K562 (cell line): ENCODE measurements around the gene SFT2D2. TPM values are rescaled to one million over a fixed set of nuclear protein-coding genes. Genes with fewer than 3 reads are reported as not detected.

Experiments
- DIDO1 ChIP-seq: fragments of 450-650 bp; IDR thresholded peaks from 2 replicates; pipeline ENCODE4 v1.6.1; 2016; ENCODE audit warnings: low read depth, missing biosample characterization, missing genetic modification characterization
- ELK3 ChIP-seq: fragments of 450-650 bp; formaldehyde crosslinking; IDR thresholded peaks from 2 replicates; pipeline ENCODE4 v1.4.0; 2020; ENCODE audit warnings: mild to moderate bottlenecking
- ESRRB ChIP-seq: fragments of 250-450 bp; sonication (Bioruptor Pico); IDR thresholded peaks from 2 replicates; pipeline ENCODE4 v1.5.0; 2020; ENCODE audit warnings: mild to moderate bottlenecking, moderate library complexity, borderline replicate concordance
- HINFP ChIP-seq: fragments of 450-650 bp; conservative IDR thresholded peaks from 2 replicates; pipeline ENCODE4 v1.6.1; 2016; ENCODE audit warnings: missing genetic modification characterization, low read depth, mild to moderate bottlenecking, control low read depth, missing compliant biosample characterization
- JUN ChIP-seq, 2 experiments: sonication (generic) in 1 of 2; formaldehyde crosslinking in 1 of 2; IDR thresholded peaks; 2 replicates each; pipeline versions ENCODE4 v1.6.1 to v1.8.0; 2012 to 2022; ENCODE audit warnings: borderline replicate concordance in 2 of 2, mild to moderate bottlenecking in 2 of 2, improper control_type of control experiment in 1 of 2, low read depth in 1 of 2, low read length in 1 of 2, missing genetic modification reagents in 1 of 2
- KDM5B ChIP-seq: fragments of 200-600 bp; sonication (generic); IDR thresholded peaks from 2 replicates; pipeline ENCODE4 v1.6.1; 2012; ENCODE audit warnings: low read depth, mild to moderate bottlenecking, moderate library complexity, low read length, control low read depth, inconsistent platforms; ENCODE audit not compliant: insufficient replicate concordance
- KHSRP ChIP-seq: fragments of 450-650 bp; IDR thresholded peaks from 2 replicates; pipeline ENCODE4 v1.6.1; 2017
- MEF2D ChIP-seq: conservative IDR thresholded peaks from 2 replicates; pipeline ENCODE4 v1.6.1; 2016; ENCODE audit warnings: low read depth, missing genetic modification characterization, missing compliant biosample characterization
- MITF ChIP-seq: IDR thresholded peaks from 2 replicates; pipeline ENCODE4 v1.6.1; 2014; ENCODE audit warnings: antibody characterized with exemption
- NBN ChIP-seq: fragments of 450-650 bp; IDR thresholded peaks from 2 replicates; pipeline ENCODE4 v1.6.1; 2016; ENCODE audit warnings: low read depth, mild to moderate bottlenecking
- NCOA6 ChIP-seq: fragments of 450-650 bp; IDR thresholded peaks from 2 replicates; pipeline ENCODE4 v1.6.1; 2017; ENCODE audit warnings: mild to moderate bottlenecking
- NFRKB ChIP-seq: fragments of 450-650 bp; IDR thresholded peaks from 2 replicates; pipeline ENCODE4 v1.6.1; 2016; ENCODE audit warnings: low read depth
- NFYB ChIP-seq: IDR thresholded peaks from 2 replicates; pipeline ENCODE4 v1.6.1; 2011; ENCODE audit warnings: mild to moderate bottlenecking, moderate library complexity; ENCODE audit not compliant: insufficient read length; ENCODE audit errors: extremely low read depth
- OTX1 ChIP-seq: fragments of 450-650 bp; formaldehyde crosslinking; IDR thresholded peaks from 2 replicates; pipeline ENCODE4 v1.4.0; 2022; ENCODE audit warnings: mild to moderate bottlenecking
- PHB2 ChIP-seq: fragments of 450-650 bp; IDR thresholded peaks from 2 replicates; pipeline ENCODE4 v1.6.1; 2017; ENCODE audit warnings: low read depth
- RCOR1 ChIP-seq, 2 experiments: IDR thresholded peaks; 2 replicates each; pipeline ENCODE4 v1.6.1; 2012; ENCODE audit warnings: low read depth in 2 of 2, low read length in 2 of 2, borderline replicate concordance in 1 of 2, improper control_type of control experiment in 1 of 2
- SUPT5H ChIP-seq: fragments of 450-650 bp; IDR thresholded peaks from 2 replicates; pipeline ENCODE4 v1.6.1; 2016
- ZC3H11A ChIP-seq: IDR thresholded peaks from 2 replicates; pipeline ENCODE4 v1.6.1; 2012; ENCODE audit warnings: low read depth, low read length, improper control_type of control experiment
- ZNF408 ChIP-seq: fragments of 250-450 bp; sonication (Bioruptor Pico); IDR thresholded peaks from 2 replicates; pipeline ENCODE4 v1.4.0; 2020; ENCODE audit warnings: low read depth, mild to moderate bottlenecking, moderate library complexity
- polyA plus RNA-seq, 8 experiments: library from polyadenylated mRNA; depleted of rRNA in 4 of 8; stranded (reverse) in 5 of 8; unstranded in 3 of 8; fragments of >200 nt; fragmentation: Nextera tagmentation in 2 of 8; fragmentation: Illumina TruSeq in 1 of 8; extraction: Ambion mirVana in 2 of 8; extraction: Trizol in 1 of 8; gene quantifications; 2 replicates each; pipeline versions ENCODE4 v1.2.1 to v1.2.3, GENCODE V29; 2011 to 2014; ENCODE audit warnings: inconsistent platforms in 1 of 8, missing spikeins in 1 of 8
- total RNA-seq, 7 experiments: library from RNA; depleted of rRNA in 6 of 7; stranded (reverse); fragments of >200 nt in 6 of 7; fragmentation: Illumina TruSeq in 2 of 7; extraction: Trizol in 2 of 7; gene quantifications; 2 replicates each; pipeline versions ENCODE4 v1.2.1 to v1.2.3, GENCODE V29; 2011 to 2021; ENCODE audit warnings: low replicate concordance in 1 of 7
- TF ChIP-seq, protein P1 (sequence below): fragments of 250-450 bp; sonication (Bioruptor Pico); IDR thresholded peaks from 2 replicates; pipeline ENCODE4 v1.8.0; 2022; ENCODE audit warnings: inconsistent platforms, mild to moderate bottlenecking, moderate library complexity, borderline replicate concordance
- TF ChIP-seq, protein P2 (sequence below), 2 experiments: fragments of 450-650 bp in 1 of 2; sonication (generic) in 1 of 2; formaldehyde crosslinking; conservative IDR thresholded peaks; 2 replicates each; pipeline versions ENCODE4 v1.4.0 to v1.8.1; 2020 to 2022; ENCODE audit warnings: mild to moderate bottlenecking in 1 of 2, missing genetic modification reagents in 1 of 2

The SFT2D2 gene
- total and polyA plus RNA-seq, 9 of the 15 experiments (the other 6 are each of a cell fraction or from before 2014, with no cell fraction given): 3.4 to 50.1 (median 21.6) TPM

- TF ChIP-seq KDM5B (peak; percentile 50), NFRKB (peak; percentile 79), RCOR1 (IDR thresholded peaks at IDR 0.05; ENCODE audit: borderline replicate concordance in 1 of 2, low read depth in 2 of 2, low read length in 2 of 2) (peak in 1 of 2 experiments; percentile 23; a peak in 2 of 4 replicates), JUN (IDR thresholded peaks at IDR 0.05; ENCODE audit: borderline replicate concordance, low read depth, low read length) (peak; percentile 17; the same call in 1 of the 2 replicates), JUN (CRISPR knock-in tag; IDR thresholded peaks at IDR 0.05; ENCODE audit: borderline replicate concordance) (no peak; the same call in 1 of the 2 replicates), MEF2D (tag) (peak; percentile 90), SUPT5H (peak; percentile 80), PHB2 (no peak), OTX1 (CRISPR knock-in tag) (no peak), ZNF408 (CRISPR knock-in tag) (no peak), DIDO1 (peak; percentile 72; the same call in 1 of the 2 replicates), ELK3 (CRISPR knock-in tag) (no peak), NCOA6 (no peak), NBN (0 out of 2 replicates have a peak, but pooled peaks have one; percentile 48), ZC3H11A (no peak), ESRRB (CRISPR knock-in tag) (no peak), KHSRP (no peak), HINFP (tag) (peak; percentile 73), NFYB (no peak), MITF (no peak)
- TF ChIP-seq, protein P1, sequence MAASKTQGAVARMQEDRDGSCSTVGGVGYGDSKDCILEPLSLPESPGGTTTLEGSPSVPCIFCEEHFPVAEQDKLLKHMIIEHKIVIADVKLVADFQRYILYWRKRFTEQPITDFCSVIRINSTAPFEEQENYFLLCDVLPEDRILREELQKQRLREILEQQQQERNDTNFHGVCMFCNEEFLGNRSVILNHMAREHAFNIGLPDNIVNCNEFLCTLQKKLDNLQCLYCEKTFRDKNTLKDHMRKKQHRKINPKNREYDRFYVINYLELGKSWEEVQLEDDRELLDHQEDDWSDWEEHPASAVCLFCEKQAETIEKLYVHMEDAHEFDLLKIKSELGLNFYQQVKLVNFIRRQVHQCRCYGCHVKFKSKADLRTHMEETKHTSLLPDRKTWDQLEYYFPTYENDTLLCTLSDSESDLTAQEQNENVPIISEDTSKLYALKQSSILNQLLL (CRISPR knock-in tag): no peak
- TF ChIP-seq, protein P2, sequence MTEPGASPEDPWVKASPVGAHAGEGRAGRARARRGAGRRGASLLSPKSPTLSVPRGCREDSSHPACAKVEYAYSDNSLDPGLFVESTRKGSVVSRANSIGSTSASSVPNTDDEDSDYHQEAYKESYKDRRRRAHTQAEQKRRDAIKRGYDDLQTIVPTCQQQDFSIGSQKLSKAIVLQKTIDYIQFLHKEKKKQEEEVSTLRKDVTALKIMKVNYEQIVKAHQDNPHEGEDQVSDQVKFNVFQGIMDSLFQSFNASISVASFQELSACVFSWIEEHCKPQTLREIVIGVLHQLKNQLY (CRISPR knock-in tag; conservative IDR thresholded peaks at IDR 0.05): peak in 1 of 2 experiments; percentile 68; a peak in 1 of 4 replicates
Observed at GRCh38 chr1:168225476-168226190, at the start of gene SFT2D2 (continued).
